HS-5 (cell line): ENCODE data around the gene CDH2.

Experiments
- DNase-seq: peaks from one replicate; pipeline ENCODE4 v3.0.0-alpha.2; 2012; ENCODE audit warnings: low read depth

Gene CDH2

GRCh38 chr18:28176948-28177827, at the start of gene CDH2:
TSS of gene CDH2 (minus strand) at chr18:28177130. CDS start at chr18:28177022, 108 bp downstream.
- no peak for DNase-seq

- no peak for DNase-seq
Measured at GRCh38 chr18:28212060-28212459, 35.1 kb upstream of the CDH2 start.

GRCh38 chr18:28208712-28209265, 31.9 kb upstream of the CDH2 start:
- no peak for DNase-seq

- no peak for DNase-seq
Measured at GRCh38 chr18:28208268-28208667, 31.3 kb upstream of the CDH2 start.

GRCh38 chr18:28204154-28204553, 27.2 kb upstream of the CDH2 start:
- DNase-seq: peak; percentile 80

GRCh38 chr18:28201056-28201455, 24.1 kb upstream of the CDH2 start:
- DNase-seq: no peak

- no peak for DNase-seq
Measured at GRCh38 chr18:28198620-28199019, 21.7 kb upstream of the CDH2 start.

GRCh38 chr18:28193177-28193778, 16.3 kb upstream of the CDH2 start:
- DNase-seq: no peak

- no peak for DNase-seq
Measured at GRCh38 chr18:28189400-28190239, 12.7 kb upstream of the CDH2 start.

GRCh38 chr18:28185121-28185520, 8.2 kb upstream of the CDH2 start:
- no peak for DNase-seq

GRCh38 chr18:28183418-28184078, 6.6 kb upstream of the CDH2 start:
- no peak for DNase-seq

GRCh38 chr18:28181616-28182015, 4.7 kb upstream of the CDH2 start:
- no peak for DNase-seq

- DNase-seq: no peak
Measured at GRCh38 chr18:28178720-28179119, 1.8 kb upstream of the CDH2 start.

GRCh38 chr18:28177828-28178635, 1.1 kb upstream of the CDH2 start:
- DNase-seq: no peak

GRCh38 chr18:28176698-28176947, 307 bp downstream of the CDH2 start:
- DNase-seq: no peak

GRCh38 chr18:28175930-28176697, 816 bp downstream of the CDH2 start:
- DNase-seq: no peak

GRCh38 chr18:28175150-28175929, 1.6 kb downstream of the CDH2 start:
- DNase-seq: no peak

GRCh38 chr18:28174181-28174905, 2.6 kb downstream of the CDH2 start:
- no peak for DNase-seq

- DNase-seq: no peak
Measured at GRCh38 chr18:28171837-28172236, 5.1 kb downstream of the CDH2 start.
